ENCODE measurements around the gene HS1BP3.

HS1BP3 gene

DNA sequence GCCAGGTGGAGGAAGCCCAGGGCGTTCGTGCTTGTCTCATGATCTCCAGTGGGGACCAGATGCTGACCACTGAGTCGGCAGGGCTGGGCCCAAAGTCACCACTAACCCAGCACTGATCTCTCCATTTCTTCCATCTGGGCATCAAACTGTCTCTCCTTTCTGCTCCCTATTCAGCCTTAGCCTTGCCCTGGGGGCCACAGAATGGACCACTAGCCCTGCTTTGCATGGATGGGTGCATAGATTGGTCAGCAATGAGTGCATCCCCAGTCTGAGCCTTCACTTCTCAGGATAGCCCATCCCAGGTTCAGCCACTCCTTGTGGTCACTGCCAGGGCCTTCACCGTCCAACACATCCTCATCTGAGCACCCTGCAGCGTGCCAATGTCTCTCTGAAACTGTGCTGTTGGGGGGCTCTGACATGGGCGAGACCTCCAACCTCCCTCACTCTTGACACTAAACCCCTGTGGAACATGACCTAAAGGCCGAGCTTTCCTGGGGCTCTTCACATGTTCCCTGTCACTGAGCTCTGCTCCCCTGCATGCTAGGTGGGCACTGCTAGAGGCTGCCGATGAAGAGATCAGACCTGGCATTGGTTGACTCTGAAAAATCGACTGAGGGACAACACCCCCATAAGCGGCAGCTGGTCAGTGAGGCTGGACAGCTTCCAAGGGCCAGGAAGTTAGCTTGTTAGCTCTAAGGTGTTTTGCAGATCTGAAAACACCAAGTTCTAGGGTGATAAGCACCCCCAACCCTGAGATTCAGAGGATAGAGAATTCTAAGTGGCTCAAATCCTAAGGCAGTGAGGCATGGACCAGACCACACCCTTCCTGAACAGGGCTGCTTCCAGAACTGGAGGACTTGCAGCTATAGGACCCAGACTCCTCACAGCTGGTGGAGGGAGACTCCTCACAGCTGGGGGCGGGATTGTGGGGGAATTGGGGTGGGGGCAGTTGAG, 61.7 kb downstream of the HS1BP3 start:
- no peak for DNase-seq (ENCODE audit: low read depth in 4 of 4, low spot score in 1 of 4)

DNA sequence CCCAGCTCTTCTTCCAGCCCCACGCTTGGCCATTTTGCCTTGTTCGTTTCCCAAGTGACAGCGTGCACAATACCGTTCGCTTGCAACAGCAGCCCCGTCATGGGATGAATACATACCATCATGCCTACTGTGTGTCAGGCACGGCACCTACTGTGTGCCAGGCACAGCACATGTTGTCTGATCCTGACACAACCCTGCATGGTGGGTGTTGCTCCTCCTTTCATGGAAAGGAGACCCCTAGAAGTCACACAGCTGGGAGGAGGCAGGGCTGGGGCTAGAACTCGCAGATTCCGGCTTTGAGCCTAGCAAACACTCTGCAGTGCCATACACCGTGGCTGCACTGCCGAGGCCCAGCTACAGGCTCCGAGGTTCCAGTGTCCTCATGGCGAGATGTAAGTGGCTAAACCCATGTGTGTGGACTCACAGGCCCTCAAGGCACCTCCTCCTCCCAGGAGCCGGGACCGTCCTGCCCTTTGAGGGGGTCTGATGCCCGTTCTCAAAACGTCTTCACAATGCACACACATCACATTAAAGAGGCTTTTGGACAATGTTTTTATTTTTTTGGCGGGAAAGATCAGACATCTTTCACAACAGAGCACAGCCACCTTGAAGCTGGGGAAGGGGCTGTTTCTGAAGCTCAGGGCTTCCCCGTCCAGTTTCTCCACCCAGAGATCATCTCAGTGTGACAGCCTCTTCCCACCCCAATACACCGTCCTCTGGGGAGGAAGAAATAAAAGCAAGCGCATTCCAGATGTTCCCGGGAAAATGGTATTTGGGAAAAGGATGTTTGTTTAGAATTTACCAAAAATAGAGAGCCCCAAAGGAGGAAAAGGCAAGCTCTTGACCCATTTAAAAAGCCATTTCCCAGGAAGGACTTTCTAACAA, 64.9 kb downstream of the HS1BP3 start:
- no peak for DNase-seq (ENCODE audit: low read depth in 4 of 4, low spot score in 1 of 4)

GRCh38 chr2:20585359-20585709, 65.6 kb downstream of the HS1BP3 start:
- DNase-seq (ENCODE audit: low read depth in 4 of 4, low spot score in 1 of 4): no peak

DNA sequence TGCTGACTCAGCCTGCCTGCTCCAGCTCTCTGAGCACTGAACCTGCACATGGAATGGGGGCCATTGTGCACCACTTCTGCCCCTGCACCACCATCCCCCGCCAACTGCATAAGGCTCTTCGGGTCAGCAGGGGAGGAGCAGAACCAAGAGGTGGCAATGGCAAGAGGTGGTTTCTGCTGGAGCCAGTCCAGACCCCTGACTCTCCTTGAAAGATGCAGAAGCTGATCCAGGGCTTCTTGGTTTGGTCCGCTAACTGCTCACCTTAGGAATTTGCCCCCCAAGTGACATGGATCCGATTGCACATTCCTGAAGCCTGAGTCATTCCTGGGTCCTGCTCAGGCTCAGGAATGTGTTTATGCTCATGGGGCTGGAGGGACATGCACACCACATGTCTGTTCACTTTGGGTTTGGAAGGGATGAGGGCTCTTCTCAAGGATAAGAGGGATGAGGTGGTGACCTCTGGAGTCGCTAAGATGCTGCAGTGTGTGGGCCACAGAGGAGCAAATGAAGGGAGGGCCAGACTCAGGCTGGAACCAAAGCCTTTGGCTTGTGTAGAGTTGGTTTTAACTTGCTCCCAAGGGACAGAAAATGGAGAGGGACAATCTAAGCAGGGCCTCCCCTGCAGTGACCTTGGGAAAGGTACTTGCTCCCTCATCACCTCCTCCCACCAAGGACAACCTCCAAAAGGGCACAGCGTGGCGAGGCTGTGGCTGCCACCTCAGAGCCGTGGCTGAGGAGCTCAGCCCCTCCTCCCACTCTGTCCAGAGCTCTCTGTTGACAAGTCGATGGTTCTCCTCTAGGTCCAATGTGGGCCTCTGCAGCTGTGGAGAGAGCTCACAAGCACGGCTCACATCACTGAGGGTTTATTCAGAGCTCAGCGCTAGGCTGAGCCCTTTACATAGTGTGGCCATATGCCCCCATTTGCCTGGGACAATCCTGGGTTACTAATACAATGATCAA, 66.2 kb downstream of the HS1BP3 start:
- DNase-seq (ENCODE audit: low read depth in 4 of 4, low spot score in 1 of 4): no peak

GRCh38 chr2:20584045-20584398, 66.9 kb downstream of the HS1BP3 start:
- DNase-seq (ENCODE audit: low read depth in 4 of 4, low spot score in 1 of 4): no peak

- DNase-seq (ENCODE audit: low read depth in 4 of 4, low spot score in 1 of 4): no peak
Observed at GRCh38 chr2:20583425-20583881, 67.4 kb downstream of the HS1BP3 start.

GRCh38 chr2:20582600-20583221, 68.2 kb downstream of the HS1BP3 start:
- DNase-seq (ENCODE audit: low read depth in 4 of 4, low spot score in 1 of 4): no peak

GRCh38 chr2:20580690-20581437, 70.0 kb downstream of the HS1BP3 start:
- no peak for DNase-seq (ENCODE audit: low read depth in 4 of 4, low spot score in 1 of 4)

DNA sequence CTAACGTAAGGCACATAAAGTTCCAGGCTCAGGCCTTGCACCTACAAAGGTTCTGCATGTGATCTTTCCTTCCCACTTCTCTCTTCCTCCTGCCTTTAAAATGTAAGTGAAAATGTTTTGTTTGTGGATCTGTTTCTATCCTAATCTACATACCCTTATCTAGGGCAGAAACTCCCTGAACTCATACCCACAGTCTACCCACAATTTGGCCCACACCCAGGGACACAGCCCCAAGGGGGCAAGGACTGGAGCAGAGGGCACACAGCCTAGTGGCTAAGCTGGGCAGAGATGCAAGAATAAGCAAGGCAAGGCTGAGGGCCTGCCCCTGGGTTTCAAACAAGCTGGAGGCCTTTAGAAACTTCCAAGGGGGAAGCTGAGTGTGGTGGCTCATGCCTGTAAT, 71.0 kb downstream of the HS1BP3 start:
- DNase-seq (ENCODE audit: low read depth in 4 of 4, low spot score in 1 of 4): no peak

DNA sequence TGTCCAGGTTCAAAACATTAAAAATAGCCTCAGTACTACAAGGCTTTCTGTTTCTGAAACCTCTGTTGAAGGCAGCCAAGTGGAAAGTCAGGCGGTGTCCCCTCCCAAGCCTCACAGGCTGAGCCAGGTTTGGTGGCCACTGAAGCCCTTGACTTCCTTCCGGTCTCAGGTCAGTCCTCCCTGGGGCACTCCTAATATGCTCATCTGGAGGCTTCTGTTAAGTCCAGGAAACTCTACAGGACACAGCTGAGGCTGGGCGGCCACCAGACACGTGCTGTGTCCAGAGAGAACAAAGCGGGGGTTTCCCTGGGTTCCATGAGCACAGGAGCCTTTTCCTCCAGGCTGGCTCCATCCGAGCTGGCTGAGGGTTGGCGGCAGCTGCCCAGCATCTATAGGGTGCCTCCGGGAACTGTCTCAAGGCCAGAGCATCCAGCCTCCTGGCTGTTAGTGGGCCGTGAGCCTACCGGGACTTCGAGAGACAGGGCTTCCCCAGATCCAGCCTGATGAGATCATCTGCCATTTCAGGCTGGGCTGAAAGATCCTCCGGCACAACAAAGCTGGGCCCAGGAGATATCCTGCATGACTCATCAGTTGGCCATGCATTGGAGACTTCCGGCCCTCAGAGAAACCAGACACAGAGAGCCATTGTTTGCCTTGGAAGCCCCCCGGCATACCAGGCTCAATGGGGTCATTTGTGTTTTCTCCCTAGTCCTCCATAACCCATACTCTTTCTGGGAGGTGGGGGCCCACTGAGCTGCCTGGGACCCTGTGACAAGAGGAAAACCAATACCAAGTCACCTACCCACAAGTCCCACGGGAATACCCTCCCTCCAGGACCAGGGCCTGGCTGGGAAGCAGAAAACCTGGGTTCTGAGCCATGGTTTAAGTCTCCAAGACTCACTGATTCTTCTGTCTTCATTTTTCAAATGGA, 71.7 kb downstream of the HS1BP3 start:
- DNase-seq (ENCODE audit: low read depth in 4 of 4, low spot score in 1 of 4): no peak

GRCh38 chr2:20578266-20578894, 72.5 kb downstream of the HS1BP3 start:
- no peak for DNase-seq (ENCODE audit: low read depth in 4 of 4, low spot score in 1 of 4)

- DNase-seq (ENCODE audit: low read depth in 4 of 4, low spot score in 1 of 4): no peak
Observed at GRCh38 chr2:20577495-20578235, 73.2 kb downstream of the HS1BP3 start.

GRCh38 chr2:20576598-20577115, 74.2 kb downstream of the HS1BP3 start:
- peak in 1 of 4 experiments; percentile 13 for DNase-seq (ENCODE audit: low read depth in 4 of 4, low spot score in 1 of 4)

- no peak for DNase-seq (ENCODE audit: low read depth in 4 of 4, low spot score in 1 of 4)
Observed at GRCh38 chr2:20575935-20576597, 74.8 kb downstream of the HS1BP3 start.

DNA sequence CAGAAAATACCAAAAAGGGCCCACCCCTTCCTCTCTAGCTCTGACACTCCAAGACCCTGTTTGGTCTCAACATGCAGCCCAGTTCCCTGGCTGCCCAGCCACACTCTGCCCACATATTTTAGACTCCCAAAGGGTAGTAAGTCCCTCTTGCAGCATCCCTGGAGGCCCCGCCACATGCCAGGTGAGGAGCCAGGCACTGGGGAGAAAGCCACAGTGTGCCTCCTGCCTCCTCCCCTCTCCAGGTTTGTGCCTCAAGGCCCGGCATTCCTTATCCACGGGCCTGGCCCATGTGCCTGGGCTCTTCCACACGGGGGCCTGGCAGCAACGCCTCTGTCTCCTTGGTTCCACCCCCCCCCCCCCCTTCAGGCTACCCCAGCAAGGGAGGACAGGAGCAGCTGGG, 75.5 kb downstream of the HS1BP3 start:
- DNase-seq (ENCODE audit: low read depth in 4 of 4, low spot score in 1 of 4): no peak

GRCh38 chr2:20574930-20575329, 76.0 kb downstream of the HS1BP3 start:
- DNase-seq (ENCODE audit: low read depth in 4 of 4, low spot score in 1 of 4): no peak
